T-helper 2 cell (primary cell): Measurements from ENCODE around the gene NAXD.
A peak's percentile ranks its signal among the peaks of the same experiment; 100 is the strongest.
"Not testable (repeated sequence)": the region's sequence is repeated elsewhere in the genome, so short reads cannot be mapped to it uniquely, and the experiment has no call there.

ENCODE experiments used
- DNase-seq, 5 experiments: peaks; one replicate each; pipeline versions ENCODE4 v3.0.0 to v3.0.0-alpha.2; 2012 to 2022

The NAXD gene

DNA sequence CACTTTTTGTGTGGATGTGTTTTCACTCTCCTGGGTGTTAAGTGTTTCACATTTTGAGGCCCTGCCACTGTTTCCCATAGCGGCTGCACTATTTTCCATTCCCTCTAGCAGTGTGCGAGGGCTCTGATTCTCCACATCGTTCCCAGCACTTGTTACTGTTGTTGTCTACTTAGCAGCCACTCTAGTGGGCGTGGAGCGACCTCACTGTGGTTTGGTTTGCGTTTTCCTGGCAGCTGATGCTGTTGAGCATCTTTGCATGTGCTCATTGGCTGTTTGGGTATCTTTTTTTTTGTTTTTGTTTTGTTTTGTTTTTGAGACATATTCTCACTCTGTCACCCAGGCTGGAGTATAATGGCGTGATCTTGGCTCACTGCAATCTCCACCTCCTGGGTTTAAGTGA is 14.4 kb downstream of the NAXD start:
- peak in 2 of 5 experiments; percentile 21 to 77 for DNase-seq

DNA sequence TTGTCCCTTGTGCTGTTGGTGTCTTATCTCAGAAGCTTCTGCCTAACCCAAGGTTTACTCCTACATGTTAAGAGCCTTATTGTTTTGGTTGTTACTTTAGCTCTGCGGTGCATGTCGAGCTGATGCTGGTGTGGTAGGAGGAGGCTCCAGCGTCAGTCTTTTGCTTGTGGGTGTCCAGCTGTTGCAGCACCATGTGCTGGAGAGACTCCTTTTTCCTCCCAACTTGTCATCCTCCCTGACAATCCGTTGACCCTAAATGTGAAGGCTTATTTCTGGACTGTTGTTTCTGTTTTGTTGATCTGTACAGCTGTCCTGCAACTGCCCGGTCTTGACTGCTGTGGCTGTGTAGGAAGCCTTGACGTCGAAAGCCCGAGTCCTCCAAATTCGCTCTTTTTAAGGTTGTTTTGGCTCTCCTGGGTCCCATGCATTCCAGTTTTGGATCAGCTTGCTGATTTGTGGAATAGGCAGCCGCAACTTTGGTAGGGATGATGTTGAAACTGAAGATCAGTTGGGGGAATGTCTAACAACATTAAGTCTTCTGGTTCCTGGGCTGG is 15.3 kb downstream of the NAXD start:
- no peak for DNase-seq

DNA sequence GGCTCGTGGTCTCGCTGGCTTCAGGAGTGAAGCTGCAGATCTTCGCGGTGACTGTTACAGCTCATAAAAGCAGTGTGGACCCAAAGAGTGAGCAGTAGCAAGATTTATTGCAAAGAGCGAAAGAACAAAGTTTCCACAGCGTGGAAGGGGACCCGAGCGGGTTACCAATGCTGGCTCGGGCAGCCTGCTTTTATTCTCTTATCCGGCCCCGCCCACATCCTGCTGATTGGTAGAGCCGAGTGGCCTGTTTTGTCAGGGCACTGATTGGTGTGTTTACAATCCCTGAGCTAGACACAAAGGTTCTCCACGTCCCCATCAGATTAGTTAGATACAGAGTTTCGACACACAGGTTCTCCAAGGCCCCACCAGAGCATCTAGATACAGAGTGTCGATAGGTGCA is 16.9 kb downstream of the NAXD start:
- not testable (repeated sequence) for DNase-seq

DNA sequence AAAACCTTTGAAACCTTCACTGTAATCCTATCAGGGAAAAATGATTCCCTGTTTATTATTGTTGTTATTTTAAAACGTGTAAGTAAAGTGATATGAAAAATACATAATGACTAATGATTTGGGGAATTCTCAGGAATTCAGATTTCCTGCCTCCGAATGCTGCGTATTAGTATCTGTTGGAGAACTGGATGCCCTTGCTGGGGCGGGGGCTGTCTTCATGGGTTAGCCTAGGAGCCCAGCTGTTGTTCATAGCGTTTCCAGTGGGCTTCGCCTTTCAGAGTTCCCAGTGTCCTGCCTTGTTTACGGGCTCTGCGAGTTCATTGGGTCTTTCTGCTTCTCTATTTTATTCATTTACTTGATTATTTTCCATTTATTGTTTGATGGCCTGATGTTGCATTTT is 18.4 kb downstream of the NAXD start:
- DNase-seq, result no peak

DNA sequence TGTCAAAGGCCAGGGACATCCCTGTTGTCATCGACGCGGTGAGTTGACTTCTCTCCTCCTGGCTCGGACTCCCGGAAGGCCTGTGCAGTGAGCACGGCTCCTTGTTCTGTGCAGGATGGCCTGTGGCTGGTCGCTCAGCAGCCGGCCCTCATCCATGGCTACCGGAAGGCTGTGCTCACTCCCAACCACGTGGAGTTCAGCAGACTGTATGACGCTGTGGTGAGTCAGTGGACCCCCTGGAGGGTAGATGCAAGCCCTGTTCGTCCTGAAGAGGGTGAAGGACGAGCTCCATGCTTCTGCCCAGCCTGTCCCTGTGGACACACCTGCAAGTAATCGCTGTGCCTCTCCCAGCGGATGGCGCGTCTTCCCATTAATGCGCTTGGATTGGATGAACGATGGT is 19.2 kb downstream of the NAXD start:
- no peak for DNase-seq

GRCh38 chr13:110635405-110636002 is 20.2 kb downstream of the NAXD start:
- no peak for DNase-seq

DNA sequence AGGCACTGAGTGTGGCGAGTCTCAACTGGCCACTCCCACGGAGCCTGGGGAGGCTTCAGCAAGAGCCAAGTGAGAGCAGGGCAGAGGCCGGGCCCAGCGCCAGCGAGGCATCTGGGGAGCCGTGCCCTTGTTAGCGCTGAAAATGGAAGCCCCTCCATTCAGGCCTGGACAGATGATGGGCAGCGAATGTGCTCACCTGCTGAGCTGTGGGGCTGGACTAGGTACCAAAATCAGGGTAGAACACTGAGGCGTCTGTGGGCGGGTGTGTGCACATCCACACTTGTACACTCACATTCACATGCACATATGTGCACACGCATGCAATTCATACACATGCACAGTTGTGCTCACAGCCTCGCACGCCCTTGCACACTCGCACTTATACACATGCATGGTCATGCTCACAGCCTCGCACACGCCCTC is 20.7 kb downstream of the NAXD start:
- no peak for DNase-seq

- no peak for DNase-seq
Measured at GRCh38 chr13:110636701-110637201, 21.4 kb downstream of the NAXD start.

- no peak for DNase-seq
Measured at GRCh38 chr13:110637275-110637674, 21.9 kb downstream of the NAXD start.

GRCh38 chr13:110637747-110638146 is 22.4 kb downstream of the NAXD start:
- no peak for DNase-seq

DNA sequence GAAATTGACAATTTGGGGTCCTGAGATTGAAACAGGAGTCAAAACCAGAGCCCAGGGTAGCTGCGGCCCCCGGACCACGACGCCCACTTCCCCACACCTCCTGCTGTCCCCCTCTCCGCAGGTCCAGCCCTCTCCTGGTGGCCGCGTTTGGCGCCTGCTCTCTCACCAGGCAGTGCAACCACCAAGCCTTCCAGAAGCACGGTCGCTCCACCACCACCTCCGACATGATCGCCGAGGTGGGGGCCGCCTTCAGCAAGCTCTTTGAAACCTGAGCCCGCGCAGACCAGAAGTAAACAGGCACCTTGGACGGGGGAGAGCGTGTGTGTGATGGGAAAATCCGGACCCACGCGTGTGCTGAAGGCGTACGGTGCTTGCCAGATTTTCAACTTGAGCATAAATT is 22.9 kb downstream of the NAXD start:
- DNase-seq, result no peak

- DNase-seq, result no peak
Measured at GRCh38 chr13:110638814-110639806, 23.8 kb downstream of the NAXD start.

DNA sequence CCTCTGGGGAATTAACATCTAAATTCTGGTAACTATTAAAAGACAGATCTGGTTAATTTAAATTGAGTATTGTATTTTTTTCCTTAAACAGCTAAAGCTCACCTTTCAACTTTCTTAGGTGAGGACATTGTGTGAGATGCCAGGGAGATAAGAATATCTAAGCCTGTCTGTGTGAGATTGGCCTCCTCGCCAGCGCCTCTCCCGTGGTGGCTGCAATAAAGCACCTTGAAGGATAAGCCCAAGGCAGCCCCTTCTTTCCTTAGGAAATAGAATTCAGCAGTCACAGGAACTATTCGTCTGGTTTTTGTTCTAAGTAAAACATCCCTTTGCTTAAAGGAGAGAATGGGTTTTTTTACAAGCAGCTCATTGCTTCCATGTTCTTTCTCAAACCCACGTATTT is 24.6 kb downstream of the NAXD start:
- no peak for DNase-seq

- no peak for DNase-seq
Measured at GRCh38 chr13:110640591-110641029, 25.3 kb downstream of the NAXD start.

- no peak for DNase-seq
Measured at GRCh38 chr13:110641055-110642015, 26.0 kb downstream of the NAXD start.

DNA sequence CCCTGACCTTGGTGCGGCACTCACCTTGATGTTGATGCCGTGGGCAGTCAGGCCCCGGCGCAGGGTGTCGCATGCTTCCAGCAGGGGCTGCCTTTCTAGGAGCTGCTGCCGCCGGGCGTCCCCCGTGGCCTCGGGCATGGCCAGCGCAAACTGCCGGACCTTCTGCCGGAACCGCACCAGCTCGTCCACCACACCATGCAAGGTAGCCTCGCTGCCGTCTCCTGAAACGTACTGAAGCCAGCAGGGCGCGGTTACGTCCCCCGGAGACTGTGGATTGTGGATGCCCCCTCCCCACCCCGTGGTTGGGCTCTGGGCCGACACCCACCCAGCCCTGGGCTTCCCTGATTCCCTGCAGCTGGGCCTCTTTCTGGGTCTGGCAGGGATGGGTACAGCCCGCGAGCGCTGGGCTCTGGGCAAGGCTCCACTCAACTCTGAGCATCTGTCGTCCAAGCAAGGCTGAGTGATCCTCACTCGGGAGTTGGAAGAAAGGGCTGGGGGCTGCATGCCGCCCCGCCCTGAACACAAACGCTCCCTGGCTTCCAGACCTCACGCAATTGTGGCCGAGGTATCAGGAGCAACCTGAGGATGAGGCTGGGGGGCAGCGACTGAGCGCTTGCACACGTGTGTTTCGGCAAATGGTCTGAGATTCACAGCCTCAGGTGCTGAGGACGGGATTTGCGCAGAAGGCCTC is 27.1 kb downstream of the NAXD start:
- DNase-seq, result no peak

- DNase-seq, result no peak
Measured at GRCh38 chr13:110643324-110643723, 28.0 kb downstream of the NAXD start.

DNA sequence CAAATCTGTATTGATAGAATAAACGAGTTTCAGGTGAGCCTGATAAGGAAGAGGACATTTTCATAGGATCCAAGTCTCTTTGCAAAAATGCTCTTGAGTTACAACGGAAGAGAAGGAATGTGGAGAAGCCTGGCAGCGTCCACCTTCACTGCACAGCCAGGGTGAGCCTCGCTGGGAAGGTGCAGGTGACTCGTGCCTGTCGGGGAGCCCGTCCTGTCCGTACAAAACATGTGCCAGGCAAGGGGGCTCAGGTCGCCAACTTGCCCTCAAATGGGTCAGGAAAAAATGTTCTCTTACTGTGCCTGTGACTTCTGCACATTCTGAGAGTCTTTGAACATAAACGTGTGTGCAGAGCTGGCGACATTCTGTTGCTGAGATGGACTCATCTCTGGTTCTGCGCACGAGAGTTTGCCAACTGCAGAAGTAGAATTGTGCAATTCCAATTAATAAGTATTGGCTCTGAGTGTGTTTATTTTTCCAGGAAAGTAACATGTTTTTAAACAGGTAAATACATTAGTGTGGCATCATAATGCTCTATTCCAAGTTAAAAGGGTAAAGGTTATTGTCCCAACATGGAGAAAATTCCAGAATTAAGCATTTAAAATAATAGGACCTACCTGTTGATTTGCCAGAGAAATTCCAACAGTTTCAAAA is 28.6 kb downstream of the NAXD start:
- no peak for DNase-seq

DNA sequence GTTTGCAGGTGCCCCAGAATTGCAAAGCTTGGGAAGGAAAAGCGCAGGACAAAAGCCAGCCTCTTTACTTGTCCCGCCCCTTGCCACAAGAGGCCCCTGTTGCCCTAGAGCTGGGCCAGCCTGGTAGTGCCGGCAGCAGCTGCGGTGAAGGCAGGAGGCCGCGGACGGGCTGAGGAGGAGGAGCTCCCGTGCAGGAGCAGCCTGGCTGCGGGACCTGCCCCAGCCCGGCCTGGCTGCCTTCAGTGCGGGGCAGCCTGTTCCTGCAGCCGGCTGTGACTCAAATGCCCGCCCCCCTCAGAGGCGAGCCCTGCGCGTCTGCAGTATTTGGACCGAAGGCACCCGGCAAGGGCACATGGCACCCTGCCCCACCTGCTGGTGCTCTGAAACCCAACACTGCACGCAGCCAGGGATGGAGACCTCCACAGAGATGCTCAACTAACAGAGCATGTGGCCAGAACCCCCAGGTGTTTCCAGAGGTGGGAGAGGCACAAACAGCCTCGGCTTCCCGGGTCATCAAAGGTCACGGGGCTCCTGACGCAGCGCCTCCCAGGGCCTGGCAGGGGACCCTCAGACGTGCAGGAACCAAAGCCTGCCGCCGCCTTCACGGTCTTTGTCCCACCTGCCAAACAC is 29.7 kb downstream of the NAXD start:
- DNase-seq, result peak in 2 of 5 experiments; percentile 24 to 82

GRCh38 chr13:110645750-110646149 is 30.4 kb downstream of the NAXD start:
- no peak for DNase-seq
